Measurements from ENCODE around the gene ATG9A. TPM values are rescaled to one million over a fixed set of nuclear protein-coding genes. Genes with fewer than 3 reads are reported as not detected.
"Not testable (repeated sequence)": the region's sequence is repeated elsewhere in the genome, so short reads cannot be mapped to it uniquely, and the experiment has no call there.

ATG9A gene
- total and polyA plus RNA-seq, 2 experiments from 2014 or later, result 35.7 to 57.8 TPM

DNA sequence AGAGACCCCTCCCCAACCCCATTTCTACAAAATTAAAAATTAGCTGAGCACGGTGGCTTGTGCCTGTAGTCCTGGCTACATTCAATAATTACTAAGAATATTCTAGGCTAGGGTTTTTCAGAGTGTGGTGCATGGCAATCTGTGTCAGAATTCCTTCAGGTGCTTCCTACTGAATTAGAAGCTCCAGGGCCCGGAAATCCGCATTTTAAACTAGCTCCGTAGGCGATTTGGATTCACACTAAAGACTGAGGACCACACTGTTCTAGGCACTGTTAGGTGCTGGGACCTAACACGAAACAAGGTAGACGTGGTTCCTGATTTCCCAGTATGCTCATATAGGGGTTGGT, 23.5 kb downstream of the ATG9A start:
- Histone ChIP-seq H3K27ac (peak overlapping the region; percentile 98), H2AFZ (peak overlapping the region; percentile 92), H3K79me2 (peaks cover 6% of the 10 kb centered on the region), H3K27me3 (no peaks in the 10 kb centered on the region), H3K9me3 (ENCODE audit: low read depth) (no peaks in the 10 kb centered on the region), H3K4me3 (peak overlapping the region; percentile 60), H3K4me2 (peak overlapping the region; percentile 82), H4K20me1 (ENCODE audit: insufficient read depth, poor library complexity, severe bottlenecking) (peaks cover 3% of the 10 kb centered on the region), H3K36me3 (replicated peaks; ENCODE audit: insufficient read depth, low read depth) (no peaks in the 10 kb centered on the region), H3K9me2 (replicated peaks; ENCODE audit: insufficient read depth) (no peaks in the 10 kb centered on the region), H3K4me1 (ENCODE audit: insufficient read depth) (peaks cover 20% of the 10 kb centered on the region)
- 28% methylated on average over 7 of the region's 7 CpGs for WGBS (ENCODE audit: low lambda C conversion rate, missing lambda C conversion rate)
- DNase-seq (ENCODE audit: low spot score), result no peak
- TF ChIP-seq EZH2 (IDR thresholded peaks at IDR 0.05; ENCODE audit: borderline replicate concordance) (no peak), EZH2phosphoT487 (IDR thresholded peaks at IDR 0.05; ENCODE audit: low read depth, severe bottlenecking, unreplicated experiment) (no peak), CTCF (IDR thresholded peaks at IDR 0.05; ENCODE audit: poor library complexity) (no peak)

DNA sequence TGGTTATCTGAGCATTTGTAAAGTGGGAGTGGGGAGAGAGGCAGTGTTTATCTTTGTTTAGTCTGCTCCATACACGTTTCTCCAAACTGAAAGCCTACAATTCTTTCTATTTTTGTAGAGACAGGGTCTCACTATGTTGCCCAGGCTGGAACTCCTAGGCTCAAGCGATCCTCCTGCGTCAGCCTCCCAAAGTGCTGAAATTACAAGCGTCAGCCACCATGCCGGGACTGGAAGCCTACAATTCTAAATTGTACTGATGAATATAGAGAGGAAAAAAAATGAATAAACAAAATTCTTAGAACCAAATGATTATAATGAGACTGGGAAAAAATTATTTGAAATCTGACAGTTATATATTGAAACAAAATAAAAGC, 24.3 kb downstream of the ATG9A start:
- Histone ChIP-seq H3K27me3 (no peaks in the 10 kb centered on the region), H3K4me1 (ENCODE audit: insufficient read depth) (peaks cover 20% of the 10 kb centered on the region), H3K36me3 (replicated peaks; ENCODE audit: insufficient read depth, low read depth) (no peaks in the 10 kb centered on the region), H2AFZ (no peak overlapping the region), H3K9me3 (ENCODE audit: low read depth) (no peaks in the 10 kb centered on the region), H3K4me2 (no peak overlapping the region), H3K4me3 (no peak overlapping the region), H3K27ac (no peak overlapping the region), H3K79me2 (peaks cover 6% of the 10 kb centered on the region), H3K9me2 (replicated peaks; ENCODE audit: insufficient read depth) (no peaks in the 10 kb centered on the region), H4K20me1 (ENCODE audit: insufficient read depth, poor library complexity, severe bottlenecking) (peaks cover 3% of the 10 kb centered on the region)
- whole genome bisulfite sequencing (ENCODE audit: low lambda C conversion rate, missing lambda C conversion rate), result 81% methylated on average over 5 of the region's 5 CpGs
- TF ChIP-seq EZH2phosphoT487 (IDR thresholded peaks at IDR 0.05; ENCODE audit: low read depth, severe bottlenecking, unreplicated experiment) (no peak), CTCF (IDR thresholded peaks at IDR 0.05; ENCODE audit: poor library complexity) (no peak), EZH2 (IDR thresholded peaks at IDR 0.05; ENCODE audit: borderline replicate concordance) (no peak)
- no peak for DNase-seq (ENCODE audit: low spot score)

DNA sequence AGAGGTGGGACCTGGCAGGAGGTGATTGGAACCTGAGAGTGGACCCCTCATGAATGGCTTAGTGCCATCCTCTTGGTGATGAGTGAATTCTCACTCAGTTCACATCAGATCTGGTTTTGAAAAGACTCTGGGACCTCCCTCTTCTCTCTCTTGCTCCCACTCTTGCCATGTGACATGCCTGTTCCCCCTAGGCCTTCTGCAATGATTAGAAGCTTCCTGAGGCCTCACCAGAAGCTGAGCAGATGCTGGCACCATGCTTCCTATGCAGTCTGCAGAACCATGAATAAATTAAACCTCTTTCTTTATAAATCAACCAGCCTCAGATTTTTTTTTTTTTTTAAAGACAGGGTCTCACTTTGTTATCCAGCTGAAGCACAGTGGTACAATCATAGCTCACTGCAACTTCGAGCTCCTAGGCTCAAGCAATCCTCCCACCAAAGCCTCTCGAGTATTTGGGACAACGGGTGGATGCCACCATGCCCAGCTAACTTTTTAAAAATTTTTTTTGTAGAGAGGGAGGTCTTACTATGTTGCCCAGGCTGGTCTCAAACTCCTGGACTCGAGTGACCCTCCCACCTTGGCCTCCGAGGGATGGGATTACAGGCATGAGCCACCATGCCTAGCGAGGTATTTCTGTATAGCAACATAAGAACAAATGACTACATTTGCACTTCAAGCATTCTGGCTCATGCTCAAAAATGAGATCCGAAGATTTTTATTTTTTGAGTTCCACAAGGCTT, 24.8 kb downstream of the ATG9A start:
- no peaks in the 10 kb centered on the region for H3K27me3 ChIP-seq
- H2AFZ ChIP-seq, result no peak overlapping the region
- no peaks in the 10 kb centered on the region for H3K36me3 ChIP-seq (replicated peaks; ENCODE audit: insufficient read depth, low read depth)
- peaks cover 20% of the 10 kb centered on the region for H3K4me1 ChIP-seq (ENCODE audit: insufficient read depth)
- 98% methylated on average over 7 of the region's 7 CpGs for WGBS (ENCODE audit: low lambda C conversion rate, missing lambda C conversion rate)
- no peak overlapping the region for H3K27ac ChIP-seq
- H3K79me2 ChIP-seq, result peaks cover 6% of the 10 kb centered on the region
- no peaks in the 10 kb centered on the region for H3K9me3 ChIP-seq (ENCODE audit: low read depth)
- no peak overlapping the region for H3K4me2 ChIP-seq
- H3K4me3 ChIP-seq, result no peak overlapping the region
- DNase-seq (ENCODE audit: low spot score), result no peak
- no peaks in the 10 kb centered on the region for H3K9me2 ChIP-seq (replicated peaks; ENCODE audit: insufficient read depth)
- H4K20me1 ChIP-seq (ENCODE audit: insufficient read depth, poor library complexity, severe bottlenecking), result peaks cover 3% of the 10 kb centered on the region
- no peak for TF ChIP-seq EZH2phosphoT487 (IDR thresholded peaks at IDR 0.05; ENCODE audit: low read depth, severe bottlenecking, unreplicated experiment)
- TF ChIP-seq EZH2 (IDR thresholded peaks at IDR 0.05; ENCODE audit: borderline replicate concordance), result no peak
- TF ChIP-seq CTCF (IDR thresholded peaks at IDR 0.05; ENCODE audit: poor library complexity), result no peak

- not testable (repeated sequence) for H3K27ac ChIP-seq; H3K36me3 ChIP-seq (replicated peaks; ENCODE audit: insufficient read depth, low read depth); H3K79me2 ChIP-seq; H2AFZ ChIP-seq; DNase-seq (ENCODE audit: low spot score); H3K4me1 ChIP-seq (ENCODE audit: insufficient read depth); H3K27me3 ChIP-seq; H3K9me2 ChIP-seq (replicated peaks; ENCODE audit: insufficient read depth); H3K4me2 ChIP-seq; H4K20me1 ChIP-seq (ENCODE audit: insufficient read depth, poor library complexity, severe bottlenecking); H3K9me3 ChIP-seq (ENCODE audit: low read depth); H3K4me3 ChIP-seq
- 93% methylated on average over 20 of the region's 21 CpGs for WGBS (ENCODE audit: low lambda C conversion rate, missing lambda C conversion rate)
These were observed 28.1 kb downstream of the ATG9A start for GRCh38 chr2:219201331-219201730.

GRCh38 chr2:219200502-219201326, 28.7 kb downstream of the ATG9A start:
- H3K36me3 ChIP-seq (replicated peaks; ENCODE audit: insufficient read depth, low read depth); H3K4me3 ChIP-seq; H2AFZ ChIP-seq; H3K9me2 ChIP-seq (replicated peaks; ENCODE audit: insufficient read depth); H3K27me3 ChIP-seq; H4K20me1 ChIP-seq (ENCODE audit: insufficient read depth, poor library complexity, severe bottlenecking); H3K4me1 ChIP-seq (ENCODE audit: insufficient read depth); H3K27ac ChIP-seq; H3K4me2 ChIP-seq; DNase-seq (ENCODE audit: low spot score); H3K79me2 ChIP-seq; H3K9me3 ChIP-seq (ENCODE audit: low read depth): not testable (repeated sequence)
- 80% methylated on average over 26 of the region's 26 CpGs for WGBS (ENCODE audit: low lambda C conversion rate, missing lambda C conversion rate)
